ELF-1 (cell line): ENCODE measurements around the gene PLCH1.

Experiments
- DNase-seq: peaks from one replicate; pipeline ENCODE4 v3.0.0-alpha.2; 2016; ENCODE audit warnings: low read depth, low spot score

Gene PLCH1

GRCh38 chr3:155347901-155348300 is 397.0 kb downstream of the PLCH1 start:
- DNase-seq, result no peak

GRCh38 chr3:155342344-155342743 is 402.5 kb downstream of the PLCH1 start:
- no peak for DNase-seq

GRCh38 chr3:155339052-155339451 is 405.8 kb downstream of the PLCH1 start:
- no peak for DNase-seq

GRCh38 chr3:155335724-155336354 is 409.0 kb downstream of the PLCH1 start:
- DNase-seq, result no peak

GRCh38 chr3:155334914-155335723 is 409.8 kb downstream of the PLCH1 start:
- DNase-seq, result no peak

- no peak for DNase-seq
Measured at GRCh38 chr3:155334215-155334913, 410.5 kb downstream of the PLCH1 start.

GRCh38 chr3:155332716-155333115 is 412.2 kb downstream of the PLCH1 start:
- no peak for DNase-seq

GRCh38 chr3:155331078-155331477 is 413.8 kb downstream of the PLCH1 start:
- DNase-seq, result no peak

- no peak for DNase-seq
Measured at GRCh38 chr3:155330370-155330769, 414.5 kb downstream of the PLCH1 start.

- no peak for DNase-seq
Measured at GRCh38 chr3:155329513-155330048, 415.3 kb downstream of the PLCH1 start.

- DNase-seq, result no peak
Measured at GRCh38 chr3:155327871-155328270, 417.0 kb downstream of the PLCH1 start.

GRCh38 chr3:155327430-155327829 is 417.4 kb downstream of the PLCH1 start:
- no peak for DNase-seq

- DNase-seq, result no peak
Measured at GRCh38 chr3:155326901-155327300, 418.0 kb downstream of the PLCH1 start.

- DNase-seq, result no peak
Measured at GRCh38 chr3:155326244-155326643, 418.6 kb downstream of the PLCH1 start.
